Ishikawa (cell line): Measurements from ENCODE around the gene SEMA3B.

Experiments used
- CEBPB ChIP-seq: IDR thresholded peaks from 2 replicates; pipeline ENCODE4 v1.6.1; 2012
- EGR1 ChIP-seq: IDR thresholded peaks from 2 replicates; pipeline ENCODE4 v1.6.1; 2012
- EP300 ChIP-seq: IDR thresholded peaks from 2 replicates; pipeline ENCODE4 v1.6.1; 2012; ENCODE audit warnings: borderline replicate concordance
- FOXM1 ChIP-seq: IDR thresholded peaks from 2 replicates; pipeline ENCODE4 v1.6.1; 2012; ENCODE audit warnings: low read depth, borderline replicate concordance
- MAX ChIP-seq: IDR thresholded peaks from 2 replicates; pipeline ENCODE4 v1.6.1; 2012
- NFIC ChIP-seq: IDR thresholded peaks from 2 replicates; pipeline ENCODE4 v1.6.1; 2012
- RAD21 ChIP-seq: IDR thresholded peaks from 2 replicates; pipeline ENCODE4 v1.6.1; 2012; ENCODE audit warnings: low read depth
- REST ChIP-seq: IDR thresholded peaks from 2 replicates; pipeline ENCODE4 v1.6.1; 2012; ENCODE audit warnings: low read depth, mild to moderate bottlenecking
- TAF1 ChIP-seq: IDR thresholded peaks from 2 replicates; pipeline ENCODE4 v1.6.1; 2012; ENCODE audit warnings: low read depth, mild to moderate bottlenecking
- TCF12 ChIP-seq: IDR thresholded peaks from 2 replicates; pipeline ENCODE4 v1.6.1; 2012; ENCODE audit warnings: low read depth
- USF1 ChIP-seq: IDR thresholded peaks from 2 replicates; pipeline ENCODE4 v1.6.1; 2012
- YY1 ChIP-seq: IDR thresholded peaks from 2 replicates; pipeline ENCODE4 v1.6.1; 2012; ENCODE audit warnings: low read depth

- no peak for TF ChIP-seq TAF1
- no peak for TF ChIP-seq CEBPB
- TF ChIP-seq REST = no peak
- no peak for TF ChIP-seq FOXM1
- no peak for TF ChIP-seq YY1
- no peak for TF ChIP-seq RAD21
- no peak for TF ChIP-seq MAX
- TF ChIP-seq TCF12 = no peak
- no peak for TF ChIP-seq EP300
- no peak for TF ChIP-seq EGR1
- TF ChIP-seq USF1 = no peak
- TF ChIP-seq NFIC = no peak
Measured at GRCh38 chr3:50221051-50221410, 47.9 kb upstream of the SEMA3B start.
